DND-41 (cell line): ENCODE results near the gene SLC2A10.

ENCODE experiments used
- ATAC-seq: fragments of 200-7000 bp; cut with Tn5 transposase; 3 replicates; pipeline ENCODE4 v1.9.1; 2021; ENCODE audit warnings: low read depth; ENCODE audit not compliant: insufficient read depth
- DNase-seq: peaks from one replicate; pipeline ENCODE4 v3.0.0-alpha.2; 2020
- H2AFZ ChIP-seq: 2 replicates; pipeline ENCODE4 v1.6.0; 2012; ENCODE audit warnings: low read depth, low read length
- H3K27ac ChIP-seq: 2 replicates; pipeline ENCODE4 v1.5.1; 2012; ENCODE audit warnings: low read length, inconsistent platforms
- H3K27me3 ChIP-seq: fragments of 200-600 bp; sonication (generic); 2 replicates; pipeline ENCODE4 v1.6.0; 2012; ENCODE audit warnings: low read length, mild to moderate bottlenecking, inconsistent platforms; ENCODE audit not compliant: insufficient read depth, poor library complexity
- H3K36me3 ChIP-seq: 2 replicates; pipeline ENCODE4 v1.5.1; 2012; ENCODE audit warnings: low read length, inconsistent platforms; ENCODE audit not compliant: insufficient read depth
- H3K4me1 ChIP-seq: 2 replicates; pipeline ENCODE4 v1.5.1; 2012; ENCODE audit warnings: mild to moderate bottlenecking, low read length; ENCODE audit not compliant: insufficient read depth
- H3K4me2 ChIP-seq: 2 replicates; pipeline ENCODE4 v1.6.0; 2012; ENCODE audit warnings: mild to moderate bottlenecking, moderate library complexity, low read length, inconsistent platforms; ENCODE audit not compliant: insufficient read depth
- H3K4me3 ChIP-seq, 2 experiments: fragments of 200-600 bp in 1 of 2; shearing (Covaris generic) in 1 of 2; 2 replicates each; pipeline ENCODE4 v1.5.1; 2012 to 2016; ENCODE audit warnings: inconsistent platforms in 2 of 2, low read length in 2 of 2, mild to moderate bottlenecking in 2 of 2, low read depth in 1 of 2, moderate library complexity in 1 of 2
- H3K79me2 ChIP-seq: 2 replicates; pipeline ENCODE4 v1.6.0; 2012; ENCODE audit warnings: low read length, inconsistent platforms; ENCODE audit not compliant: insufficient read depth
- H3K9ac ChIP-seq: 2 replicates; pipeline ENCODE4 v1.6.0; 2012; ENCODE audit warnings: low read depth, mild to moderate bottlenecking, inconsistent platforms, low read length, moderate library complexity
- H3K9me3 ChIP-seq: 2 replicates; pipeline ENCODE4 v1.5.1; 2012; ENCODE audit warnings: low read length, moderate library complexity, mild to moderate bottlenecking, inconsistent platforms; ENCODE audit not compliant: insufficient read depth, severe bottlenecking
- H4K20me1 ChIP-seq: 2 replicates; pipeline ENCODE4 v1.6.0; 2012; ENCODE audit warnings: low read length; ENCODE audit not compliant: insufficient read depth
- EZH2 ChIP-seq: IDR thresholded peaks from 3 replicates; pipeline ENCODE4 v1.6.1; 2012; ENCODE audit warnings: borderline replicate concordance, low read depth, mild to moderate bottlenecking, moderate library complexity, low read length, inconsistent platforms; ENCODE audit not compliant: severe bottlenecking
- TF ChIP-seq, protein P1 (sequence below): IDR thresholded peaks from 2 replicates; pipeline ENCODE4 v1.5.1; 2012; ENCODE audit warnings: borderline replicate concordance, low read length, moderate library complexity, mild to moderate bottlenecking; ENCODE audit not compliant: poor library complexity, severe bottlenecking; ENCODE audit errors: extremely low read depth

Gene SLC2A10

DNA sequence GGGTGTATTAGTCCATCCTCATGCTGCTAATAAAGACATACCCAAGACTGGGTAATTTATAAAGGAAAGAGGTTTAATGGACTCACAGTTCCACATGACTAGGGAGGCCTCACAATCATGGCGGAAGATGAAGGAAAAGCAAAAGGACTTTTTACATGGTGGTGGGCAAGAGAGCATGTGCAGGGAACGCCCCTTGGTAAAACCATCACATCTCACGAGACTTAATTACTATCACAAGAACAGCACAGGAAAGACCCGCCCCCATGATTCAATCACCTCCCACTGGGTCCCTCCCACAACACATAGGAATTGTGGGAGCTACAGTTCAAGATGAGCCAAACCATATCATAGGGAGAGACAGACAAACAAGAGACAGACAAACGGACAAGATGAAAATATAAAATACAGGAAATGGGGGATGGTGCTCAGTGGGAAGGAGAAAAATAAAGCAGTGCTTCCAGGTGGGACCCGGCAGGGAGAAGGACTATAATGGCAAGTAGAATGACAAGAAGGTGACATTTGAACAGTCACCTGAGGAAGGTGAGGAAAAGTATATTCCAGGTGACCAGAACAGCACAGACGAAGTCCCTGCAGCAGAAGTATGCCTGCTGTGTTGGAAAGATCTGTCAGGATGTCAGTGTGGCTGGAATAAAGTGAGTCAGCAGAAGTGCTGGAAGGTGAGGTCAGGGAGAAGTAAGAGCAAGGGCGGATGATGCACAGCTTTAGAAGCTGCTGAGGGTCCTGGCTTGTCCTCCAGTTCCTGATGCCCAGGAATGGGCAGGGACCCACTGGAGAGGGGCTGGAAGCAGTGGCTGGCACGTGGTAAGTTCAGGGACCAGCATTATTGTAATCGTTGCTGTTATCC is 61.1 kb downstream of the SLC2A10 start:
- Histone ChIP-seq H2AFZ (no peak overlapping the region), H3K36me3 (no peaks in the 10 kb centered on the region), H3K27ac (no peak overlapping the region), H3K9ac (no peak overlapping the region), H3K4me2 (no peak overlapping the region), H3K27me3 (peaks cover 8% of the 10 kb centered on the region), H3K79me2 (no peaks in the 10 kb centered on the region), H3K4me1 (no peaks in the 10 kb centered on the region), H3K4me3 (no peak overlapping the region), H3K9me3 (no peaks in the 10 kb centered on the region), H4K20me1 (no peaks in the 10 kb centered on the region)
- ATAC-seq (no peak), DNase-seq (no peak)
- TF ChIP-seq EZH2 = no peak
- TF ChIP-seq, protein P1, sequence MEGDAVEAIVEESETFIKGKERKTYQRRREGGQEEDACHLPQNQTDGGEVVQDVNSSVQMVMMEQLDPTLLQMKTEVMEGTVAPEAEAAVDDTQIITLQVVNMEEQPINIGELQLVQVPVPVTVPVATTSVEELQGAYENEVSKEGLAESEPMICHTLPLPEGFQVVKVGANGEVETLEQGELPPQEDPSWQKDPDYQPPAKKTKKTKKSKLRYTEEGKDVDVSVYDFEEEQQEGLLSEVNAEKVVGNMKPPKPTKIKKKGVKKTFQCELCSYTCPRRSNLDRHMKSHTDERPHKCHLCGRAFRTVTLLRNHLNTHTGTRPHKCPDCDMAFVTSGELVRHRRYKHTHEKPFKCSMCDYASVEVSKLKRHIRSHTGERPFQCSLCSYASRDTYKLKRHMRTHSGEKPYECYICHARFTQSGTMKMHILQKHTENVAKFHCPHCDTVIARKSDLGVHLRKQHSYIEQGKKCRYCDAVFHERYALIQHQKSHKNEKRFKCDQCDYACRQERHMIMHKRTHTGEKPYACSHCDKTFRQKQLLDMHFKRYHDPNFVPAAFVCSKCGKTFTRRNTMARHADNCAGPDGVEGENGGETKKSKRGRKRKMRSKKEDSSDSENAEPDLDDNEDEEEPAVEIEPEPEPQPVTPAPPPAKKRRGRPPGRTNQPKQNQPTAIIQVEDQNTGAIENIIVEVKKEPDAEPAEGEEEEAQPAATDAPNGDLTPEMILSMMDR = no peak

DNA sequence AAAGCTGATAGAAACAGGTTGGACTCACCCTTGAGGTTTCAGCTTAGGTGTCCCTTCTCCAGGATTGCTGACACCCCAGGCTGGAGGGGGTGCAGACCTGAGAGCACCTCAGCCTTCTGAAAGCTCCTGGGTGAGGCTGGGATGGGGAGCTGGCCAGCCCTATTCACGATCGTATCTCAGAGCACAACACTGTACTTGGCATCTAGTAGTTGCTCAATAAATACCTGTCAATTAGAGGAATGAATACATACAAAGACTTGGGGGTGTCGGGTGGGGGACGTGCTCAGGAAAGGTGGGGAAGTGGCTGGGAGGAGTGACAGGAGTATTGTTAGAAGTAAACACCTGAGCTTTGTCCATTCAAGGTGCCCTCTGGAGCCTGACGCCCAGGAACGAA is 61.7 kb downstream of the SLC2A10 start:
- H3K4me2 ChIP-seq = no peak overlapping the region
- H3K9me3 ChIP-seq = no peaks in the 10 kb centered on the region
- no peak overlapping the region for H3K9ac ChIP-seq
- no peak overlapping the region for H3K27ac ChIP-seq
- TF ChIP-seq EZH2 = no peak
- TF ChIP-seq, protein P1 = no peak
- no peak for ATAC-seq
- H2AFZ ChIP-seq = no peak overlapping the region
- peaks cover 7% of the 10 kb centered on the region for H3K27me3 ChIP-seq
- no peaks in the 10 kb centered on the region for H3K79me2 ChIP-seq
- no peak for DNase-seq
- H3K36me3 ChIP-seq = no peaks in the 10 kb centered on the region
- no peaks in the 10 kb centered on the region for H4K20me1 ChIP-seq
- no peak overlapping the region for H3K4me3 ChIP-seq
- no peaks in the 10 kb centered on the region for H3K4me1 ChIP-seq

DNA sequence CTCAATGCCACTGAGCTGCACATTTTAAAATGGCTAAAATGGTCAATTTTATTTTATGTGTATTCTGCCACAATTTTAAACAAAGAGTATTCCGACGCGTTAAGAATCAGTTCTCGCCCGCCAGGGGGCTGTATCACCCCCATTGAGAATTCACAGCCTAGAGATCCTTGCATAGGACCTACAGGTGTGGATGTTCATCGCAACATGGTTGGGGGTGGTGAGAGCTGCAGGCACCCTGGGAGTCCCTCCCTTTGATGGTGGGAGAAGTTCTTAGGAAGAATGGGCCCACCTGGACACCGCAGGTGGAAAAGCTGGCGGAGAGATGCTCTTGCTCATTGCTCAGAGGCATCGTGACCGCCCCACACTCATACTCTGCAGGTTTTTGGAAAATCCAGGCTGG is 63.5 kb downstream of the SLC2A10 start:
- no peaks in the 10 kb centered on the region for H3K36me3 ChIP-seq
- H4K20me1 ChIP-seq = no peaks in the 10 kb centered on the region
- H3K27me3 ChIP-seq = peaks cover 7% of the 10 kb centered on the region
- H3K4me1 ChIP-seq = no peaks in the 10 kb centered on the region
- ATAC-seq (no peak), DNase-seq (no peak)
- TF ChIP-seq EZH2 = no peak
- TF ChIP-seq, protein P1 = no peak
- H3K9ac ChIP-seq = no peak overlapping the region
- no peaks in the 10 kb centered on the region for H3K79me2 ChIP-seq
- no peak overlapping the region for H3K27ac ChIP-seq
- no peaks in the 10 kb centered on the region for H3K9me3 ChIP-seq
- no peak overlapping the region for H3K4me3 ChIP-seq
- no peak overlapping the region for H3K4me2 ChIP-seq
- H2AFZ ChIP-seq = no peak overlapping the region
